GM18499 (cell line): ENCODE measurements around the gene HLA-C.
"Not testable (repeated sequence)": the region's sequence is repeated elsewhere in the genome, so short reads cannot be mapped to it uniquely, and the experiment has no call there.

Experiments used
- ATAC-seq: cut with Tn5 transposase; IDR thresholded peaks from one replicate; pipeline ENCODE4 v1.9.1; 2021; ENCODE audit warnings: moderate number of reproducible peaks; ENCODE audit not compliant: insufficient read depth, unreplicated experiment

Gene HLA-C

GRCh38 chr6:31271641-31272357 lies at the start of gene HLA-C:
Gene HLA-C, minus strand, starts transcription at chr6:31272092. Its CDS starts 21 bp downstream, at chr6:31272071.
- peak; percentile 62 for ATAC-seq

DNA sequence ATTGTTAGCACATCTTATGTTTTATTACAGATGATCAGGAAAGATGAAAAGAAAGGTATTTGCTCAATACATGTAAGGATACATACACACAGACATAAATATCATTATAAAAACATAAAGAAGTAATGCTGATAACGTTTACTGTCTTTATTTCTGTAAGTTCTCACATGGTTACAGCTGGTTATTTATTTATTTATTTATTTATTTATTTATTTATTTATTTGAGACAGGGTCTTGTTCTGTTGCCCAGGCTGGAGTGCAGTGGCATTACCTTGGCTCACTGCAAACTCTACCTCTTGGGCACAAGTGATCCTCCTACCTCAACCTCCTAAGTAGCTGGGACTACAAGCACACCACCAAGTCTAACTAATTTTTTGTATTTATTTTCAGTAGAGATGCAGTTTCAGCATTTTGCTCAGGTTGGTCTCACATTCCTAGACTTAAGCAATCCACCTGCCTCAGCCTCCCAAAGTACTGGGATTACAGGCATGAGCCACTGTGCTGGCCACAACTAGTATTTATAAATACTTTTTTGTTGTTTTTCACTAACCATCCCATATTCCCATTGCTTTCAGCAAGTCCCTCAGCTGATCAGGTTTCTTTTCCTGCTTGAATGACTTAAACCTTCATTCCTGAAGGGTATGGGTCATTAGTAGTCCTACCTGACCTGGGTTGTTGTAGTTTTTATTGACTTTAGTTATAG lies 49.3 kb upstream of the HLA-C start:
- no peak for ATAC-seq

- ATAC-seq, result no peak
Observed at GRCh38 chr6:31317036-31317435, 45.1 kb upstream of the HLA-C start.

- no peak for ATAC-seq
Observed at GRCh38 chr6:31309641-31310040, 37.7 kb upstream of the HLA-C start.

GRCh38 chr6:31308845-31309175 lies 36.9 kb upstream of the HLA-C start:
- ATAC-seq, result no peak

- no peak for ATAC-seq
Observed at GRCh38 chr6:31308050-31308844, 36.4 kb upstream of the HLA-C start.

DNA sequence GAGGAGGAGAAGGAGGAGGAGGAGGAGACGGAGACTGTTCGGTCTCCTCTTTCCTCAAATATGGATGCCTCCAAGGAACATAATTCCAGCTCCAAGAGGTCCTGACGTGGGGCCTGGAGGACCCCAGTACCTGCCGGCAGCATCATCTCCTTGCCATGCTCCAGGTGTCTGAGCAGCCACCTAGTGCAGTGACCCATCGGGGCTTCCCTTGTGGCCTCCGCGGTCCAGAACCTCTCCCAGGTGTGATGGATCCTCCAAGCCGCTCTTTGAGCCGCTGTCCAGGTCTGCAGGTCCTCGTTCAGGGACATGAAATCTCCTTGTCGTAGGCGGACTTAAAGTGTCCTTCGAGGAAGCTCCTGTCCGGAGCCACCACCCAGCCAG lies 35.8 kb upstream of the HLA-C start:
- no peak for ATAC-seq

DNA sequence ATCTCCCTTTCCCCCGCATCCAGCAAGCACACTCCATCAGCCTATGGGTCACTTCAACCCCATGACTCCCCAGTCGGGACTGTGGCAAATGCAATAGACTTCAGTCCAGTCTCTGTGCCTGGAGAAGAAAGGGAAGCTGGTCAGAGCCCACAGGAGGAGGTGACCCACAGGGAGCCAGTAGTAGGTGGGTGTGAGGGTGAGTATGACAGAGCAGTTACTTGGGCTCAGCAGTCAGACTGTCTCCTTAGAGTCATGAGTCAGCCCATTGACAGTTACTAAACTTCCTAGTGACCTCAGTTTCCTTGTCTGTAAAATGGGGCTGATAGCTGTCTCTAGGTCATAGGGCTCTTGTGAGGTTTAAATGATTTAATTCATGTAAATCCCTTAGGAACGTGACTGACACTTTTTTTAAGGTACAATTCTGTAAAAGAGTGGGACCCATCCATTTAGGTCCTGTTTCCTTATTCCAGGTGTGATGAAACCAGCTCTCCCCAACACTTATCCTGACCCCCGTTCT lies 33.9 kb upstream of the HLA-C start:
- ATAC-seq, result no peak

- ATAC-seq, result no peak
Observed at GRCh38 chr6:31304683-31305082, 32.8 kb upstream of the HLA-C start.

DNA sequence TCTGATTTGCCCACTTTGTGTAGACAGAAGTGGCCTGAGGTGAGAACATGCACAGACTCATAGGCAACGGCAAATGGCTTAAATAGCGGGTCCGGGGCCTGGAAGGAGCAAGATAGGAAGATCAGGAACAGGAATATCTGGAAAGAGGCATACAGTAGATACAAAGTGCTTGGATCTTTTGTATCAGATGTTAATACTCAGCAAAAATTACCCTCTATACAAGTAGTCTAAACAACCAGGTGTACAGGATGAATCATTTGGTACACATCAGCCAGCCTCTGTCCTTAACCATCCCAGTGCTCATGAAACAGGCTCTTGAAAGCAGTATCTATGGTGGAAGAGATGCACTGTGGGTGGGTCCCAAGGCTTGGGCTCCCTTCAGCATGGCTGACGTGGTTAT lies 28.9 kb upstream of the HLA-C start:
- no peak for ATAC-seq

DNA sequence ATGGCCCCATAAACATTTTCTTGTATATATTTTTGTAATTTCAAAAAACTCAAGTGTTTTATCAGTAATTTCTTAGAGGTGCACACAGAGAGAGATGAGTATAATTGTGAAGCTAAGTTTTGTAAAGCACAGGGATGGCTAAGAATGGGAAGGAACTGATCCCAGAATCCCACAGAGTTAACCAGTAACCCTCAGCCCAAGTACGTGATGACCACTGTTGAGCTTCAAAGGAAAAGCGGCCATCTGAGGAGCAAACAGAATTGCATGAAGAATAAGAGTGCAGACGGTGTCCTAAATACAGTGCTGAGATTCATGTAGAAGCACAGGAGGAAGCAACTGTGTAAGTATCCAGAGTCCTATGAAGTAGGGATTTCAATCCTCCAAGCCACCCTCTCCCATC lies 28.1 kb upstream of the HLA-C start:
- no peak for ATAC-seq

GRCh38 chr6:31299511-31299910 lies 27.6 kb upstream of the HLA-C start:
- ATAC-seq, result no peak

DNA sequence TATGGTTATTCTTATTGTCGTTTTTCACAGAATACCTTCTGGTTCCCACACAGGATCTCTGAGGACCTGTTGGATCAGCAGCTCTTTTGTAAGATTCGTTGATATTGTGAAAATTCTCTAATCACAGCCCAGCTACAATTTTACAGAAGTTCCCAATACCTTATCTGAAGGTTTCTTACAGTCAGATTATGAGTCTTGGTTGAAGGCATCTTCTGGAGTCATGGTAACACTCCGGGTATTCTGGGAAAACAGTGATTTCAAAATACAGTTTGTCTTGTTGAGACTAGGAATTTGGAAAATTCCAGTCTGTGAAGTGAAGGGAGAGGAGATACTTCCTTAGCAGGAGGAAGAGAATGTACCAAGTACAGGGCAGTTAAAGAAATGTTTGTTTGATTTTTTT lies 22.2 kb upstream of the HLA-C start:
- ATAC-seq, result no peak

- no peak for ATAC-seq
Observed at GRCh38 chr6:31293343-31293742, 21.5 kb upstream of the HLA-C start.

DNA sequence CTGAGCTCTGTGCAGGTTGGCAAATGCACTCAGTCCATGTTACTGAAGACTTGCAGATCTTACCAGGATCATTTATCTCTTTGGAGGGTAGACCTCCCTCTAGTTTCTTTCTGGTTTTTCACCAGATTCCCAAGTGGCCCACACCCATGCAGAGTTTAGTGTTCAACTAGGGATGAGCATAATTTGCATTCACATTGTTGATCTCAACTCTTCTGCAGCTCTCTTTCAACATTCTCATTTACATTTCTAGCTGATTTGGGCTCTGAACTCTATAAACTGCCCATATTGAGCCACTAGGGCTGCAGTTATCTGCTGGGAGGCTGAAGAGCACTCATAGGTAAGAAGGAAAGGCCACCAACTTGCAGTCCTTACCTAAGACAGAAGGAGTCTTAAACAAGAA lies 17.9 kb upstream of the HLA-C start:
- no peak for ATAC-seq

GRCh38 chr6:31287619-31288018 lies 15.7 kb upstream of the HLA-C start:
- no peak for ATAC-seq

DNA sequence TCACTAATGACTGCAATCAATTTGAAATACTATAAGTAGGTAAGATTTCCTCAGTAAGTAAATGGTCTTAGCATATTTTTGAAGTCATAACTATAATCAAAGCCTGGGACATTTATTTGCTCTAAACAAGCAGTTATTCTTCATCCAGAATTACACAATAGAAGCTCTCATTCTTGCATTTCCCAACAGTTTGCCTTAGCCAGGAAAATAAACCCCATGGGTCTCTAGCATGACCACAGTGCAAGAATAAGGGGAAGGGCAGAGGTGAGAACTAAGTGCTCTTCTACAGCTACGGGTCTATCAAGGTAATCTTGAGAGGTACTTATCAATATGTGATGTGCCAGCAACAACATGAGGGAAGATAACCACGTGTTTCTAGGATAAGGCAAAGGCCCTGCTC lies 14.1 kb upstream of the HLA-C start:
- no peak for ATAC-seq

GRCh38 chr6:31285486-31285885 lies 13.6 kb upstream of the HLA-C start:
- no peak for ATAC-seq

DNA sequence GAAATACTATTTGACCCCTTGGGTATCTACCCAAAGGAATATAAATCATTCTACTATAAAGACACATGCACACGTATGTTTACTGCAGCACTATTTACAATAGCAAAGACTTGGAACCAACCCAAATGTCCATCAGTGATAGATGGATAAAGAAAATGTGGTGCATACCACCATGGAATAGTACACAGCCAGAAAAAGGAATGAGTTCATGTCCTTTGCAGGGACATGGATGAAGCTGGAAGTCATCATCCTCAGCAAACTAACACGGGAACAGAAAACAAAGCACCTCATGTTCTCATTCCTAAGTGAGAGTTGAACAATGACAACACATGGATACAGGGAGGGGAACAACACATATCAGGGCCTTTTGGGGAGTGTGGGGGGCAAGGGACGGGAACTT lies 7.8 kb upstream of the HLA-C start:
- not testable (repeated sequence) for ATAC-seq

GRCh38 chr6:31272836-31273626 lies 1.1 kb upstream of the HLA-C start:
- no peak for ATAC-seq
